ENCODE measurements around the gene GPR18. TPM values are rescaled to one million over a fixed set of nuclear protein-coding genes. Genes with fewer than 3 reads are reported as not detected.

The GPR18 gene
- not detected in 2 replicates for total RNA-seq

GRCh38 chr13:99258210-99258860 lies at the start of gene GPR18:
Gene GPR18 (minus strand): TSS chr13:99258379. CDS start chr13:99255872, 2,507 bp downstream.

GRCh38 chr13:99307247-99307646 lies 49.1 kb upstream of the GPR18 start, which contains the start of gene GPR183:
Gene GPR183 (minus strand): TSS chr13:99307399. CDS start chr13:99296145, 11,254 bp downstream.

Other genes with a start within 250 kb of the GPR18 start
- 21.9 and 43.5 TPM in 2 replicates for gene UBAC2, start 57.5 kb downstream of the GPR18 start, total RNA-seq
- under 0.01 and 0.19 TPM in 2 replicates for gene GPR183, start 49.0 kb upstream of the GPR18 start, total RNA-seq
- gene TM9SF2, start 243.1 kb upstream of the GPR18 start, total RNA-seq = 89.4 and 149 TPM in 2 replicates